IMR-90 (cell line): ENCODE data around the gene TMEM62. TPM values are rescaled to one million over a fixed set of nuclear protein-coding genes. Genes with fewer than 3 reads are reported as not detected.

ENCODE experiments used
- ATAC-seq: fragments of 200-7000 bp; cut with Tn5 transposase; 2 replicates; pipeline ENCODE4 v1.9.1; 2020; ENCODE audit warnings: low read depth, mild to moderate bottlenecking, moderate library complexity
- BruUV-seq: library from RNA; stranded (reverse); fragments of 400-500 nt; replicated peaks from 2 replicates; lab custom pipeline; 2021; lab: Mats Ljungman, UMichigan
- CTCF ChIA-PET: fragments of 300-600 bp; formaldehyde crosslinking; extraction: SDS; loops from one replicate; lab custom pipeline; 2021; ENCODE audit warnings: antibody characterized with exemption; lab: Yijun Ruan, JAX
- POLR2A ChIA-PET: fragments of 300-600 bp; sonication (Branson Sonifier 250); formaldehyde crosslinking; loops from one replicate; lab custom pipeline; 2022; ENCODE audit warnings: antibody characterized with exemption; ENCODE audit not compliant: unreplicated experiment; lab: Charles Lee
- DNase-seq: peaks from one replicate; pipeline ENCODE4 v3.0.0; 2013
- H2AFZ ChIP-seq: replicated peaks from 2 replicates; pipeline ENCODE3; 2013; ENCODE audit warnings: low read length, mild to moderate bottlenecking; ENCODE audit not compliant: poor library complexity
- H2AK5ac ChIP-seq: 2 replicates; pipeline ENCODE4 v1.6.1; 2013; ENCODE audit warnings: low read depth, low read length, inconsistent platforms
- H2AK9ac ChIP-seq: replicated peaks from 2 replicates; pipeline ENCODE3; 2013; ENCODE audit warnings: mild to moderate bottlenecking, low read depth, low read length, moderate library complexity; ENCODE audit not compliant: poor library complexity
- H2BK120ac ChIP-seq: 2 replicates; pipeline ENCODE4 v1.6.1; 2013; ENCODE audit warnings: low read depth, low read length, inconsistent platforms
- H2BK15ac ChIP-seq: 3 replicates; pipeline ENCODE4 v1.6.1; 2013; ENCODE audit warnings: low read depth, low read length, inconsistent platforms
- H2BK20ac ChIP-seq: 2 replicates; pipeline ENCODE4 v1.6.1; 2013; ENCODE audit warnings: low read depth, mild to moderate bottlenecking, inconsistent platforms, low read length, moderate library complexity
- H2BK5ac ChIP-seq: 2 replicates; pipeline ENCODE4 v1.6.1; 2013; ENCODE audit warnings: mild to moderate bottlenecking, low read depth, low read length, inconsistent platforms; ENCODE audit not compliant: poor library complexity, severe bottlenecking
- H3K14ac ChIP-seq: replicated peaks from 2 replicates; pipeline ENCODE4 v1.6.1; 2013; ENCODE audit warnings: low read depth, low read length, inconsistent platforms
- H3K18ac ChIP-seq: 2 replicates; pipeline ENCODE4 v1.6.1; 2013; ENCODE audit warnings: low read depth, low read length, control low read depth
- H3K23ac ChIP-seq: 2 replicates; pipeline ENCODE4 v1.6.1; 2013; ENCODE audit warnings: low read depth, low read length, inconsistent platforms
- H3K27ac ChIP-seq: 2 replicates; pipeline ENCODE4 v1.5.1; 2013; ENCODE audit warnings: mild to moderate bottlenecking, control low read depth, low read length; ENCODE audit not compliant: insufficient read depth
- H3K27me3 ChIP-seq: 2 replicates; pipeline ENCODE4 v1.6.1; 2013; ENCODE audit warnings: low read length; ENCODE audit not compliant: control insufficient read depth, insufficient read depth
- H3K36me3 ChIP-seq: 2 replicates; pipeline ENCODE4 v1.6.1; 2013; ENCODE audit warnings: low read length, mixed read lengths; ENCODE audit not compliant: control insufficient read depth, insufficient read depth
- H3K4ac ChIP-seq: 2 replicates; pipeline ENCODE4 v1.6.1; 2013; ENCODE audit warnings: low read depth, low read length, inconsistent platforms
- H3K4me1 ChIP-seq: 2 replicates; pipeline ENCODE4 v1.6.1; 2013; ENCODE audit warnings: low read length, mixed read lengths; ENCODE audit not compliant: control insufficient read depth, insufficient read depth
- H3K4me2 ChIP-seq: 2 replicates; pipeline ENCODE4 v1.6.1; 2013; ENCODE audit warnings: low read depth, mild to moderate bottlenecking, control low read depth, low read length, moderate library complexity
- H3K4me3 ChIP-seq: 2 replicates; pipeline ENCODE4 v1.5.1; 2013; ENCODE audit warnings: low read depth, mild to moderate bottlenecking, control low read depth, low read length, moderate library complexity; ENCODE audit not compliant: insufficient read depth
- H3K56ac ChIP-seq: 2 replicates; pipeline ENCODE4 v1.6.1; 2013; ENCODE audit warnings: low read length, inconsistent platforms; ENCODE audit not compliant: insufficient read depth; ENCODE audit errors: extremely low read depth
- H3K79me1 ChIP-seq, 2 experiments: 2 replicates each; pipeline ENCODE4 v1.6.1; 2013; ENCODE audit warnings: low read length in 2 of 2, inconsistent platforms in 1 of 2, low read depth in 1 of 2
- H3K9ac ChIP-seq: 2 replicates; pipeline ENCODE4 v1.6.1; 2013; ENCODE audit warnings: low read depth, low read length, control low read depth
- H3K9me1 ChIP-seq: 2 replicates; pipeline ENCODE4 v1.6.1; 2013; ENCODE audit warnings: low read length, inconsistent platforms; ENCODE audit not compliant: insufficient read depth
- H3K9me3 ChIP-seq: 2 replicates; pipeline ENCODE4 v1.6.1; 2013; ENCODE audit warnings: low read length; ENCODE audit not compliant: control insufficient read depth, insufficient read depth
- H4K20me1 ChIP-seq: 2 replicates; pipeline ENCODE4 v1.6.1; 2013; ENCODE audit warnings: low read length, inconsistent platforms; ENCODE audit not compliant: insufficient read depth
- H4K5ac ChIP-seq: 2 replicates; pipeline ENCODE4 v1.6.1; 2013; ENCODE audit warnings: mild to moderate bottlenecking, low read depth, low read length, control low read depth
- H4K8ac ChIP-seq, 2 experiments: 2 replicates each; pipeline ENCODE4 v1.6.1; 2013; ENCODE audit warnings: low read depth in 2 of 2, low read length in 2 of 2, control low read depth in 1 of 2, inconsistent platforms in 1 of 2
- H4K91ac ChIP-seq: 2 replicates; pipeline ENCODE4 v1.6.1; 2013; ENCODE audit warnings: low read depth, low read length, inconsistent platforms; ENCODE audit not compliant: insufficient read depth
- BHLHE40 ChIP-seq: fragments of 150-350 bp; IDR thresholded peaks from 2 replicates; pipeline ENCODE4 v1.6.1; 2016; ENCODE audit warnings: mild to moderate bottlenecking, low read depth, low read length
- CEBPB ChIP-seq: IDR thresholded peaks from 2 replicates; pipeline ENCODE4 v1.6.1; 2012; ENCODE audit warnings: low read depth, low read length, improper control_type of control experiment
- CHD1 ChIP-seq: IDR thresholded peaks from 2 replicates; pipeline ENCODE4 v1.6.1; 2012; ENCODE audit warnings: low read depth, low read length, improper control_type of control experiment
- CTCF ChIP-seq: conservative IDR thresholded peaks from 2 replicates; pipeline ENCODE4 v1.5.1; 2012; ENCODE audit warnings: mild to moderate bottlenecking, low read depth, low read length, improper control_type of control experiment
- ELK1 ChIP-seq: fragments of 150-350 bp; IDR thresholded peaks from 2 replicates; pipeline ENCODE4 v1.6.1; 2016; ENCODE audit warnings: low read depth, mild to moderate bottlenecking, low read length, moderate library complexity, borderline replicate concordance
- FOS ChIP-seq: fragments of 150-350 bp; IDR thresholded peaks from 2 replicates; pipeline ENCODE4 v1.6.1; 2016; ENCODE audit warnings: low read depth, low read length
- MAFK ChIP-seq: IDR thresholded peaks from 2 replicates; pipeline ENCODE4 v1.6.1; 2012; ENCODE audit warnings: low read depth, low read length, improper control_type of control experiment
- MXI1 ChIP-seq: IDR thresholded peaks from 2 replicates; pipeline ENCODE4 v1.6.1; 2012; ENCODE audit warnings: low read depth, mild to moderate bottlenecking, low read length, moderate library complexity, borderline replicate concordance
- NFE2L2 ChIP-seq: fragments of 150-350 bp; IDR thresholded peaks from 2 replicates; pipeline ENCODE4 v1.6.1; 2016; ENCODE audit warnings: low read depth, mild to moderate bottlenecking, low read length
- POLR2A ChIP-seq: IDR thresholded peaks from 2 replicates; pipeline ENCODE4 v1.6.1; 2012; ENCODE audit warnings: mild to moderate bottlenecking, low read depth, low read length
- RAD21 ChIP-seq: IDR thresholded peaks from 2 replicates; pipeline ENCODE4 v1.6.1; 2012; ENCODE audit warnings: low read length, improper control_type of control experiment
- RCOR1 ChIP-seq: IDR thresholded peaks from 2 replicates; pipeline ENCODE4 v1.6.1; 2012; ENCODE audit warnings: mild to moderate bottlenecking, low read length, improper control_type of control experiment; ENCODE audit not compliant: insufficient replicate concordance
- RFX5 ChIP-seq: IDR thresholded peaks from 2 replicates; pipeline ENCODE4 v1.8.0; 2012; ENCODE audit warnings: low read depth, mild to moderate bottlenecking, low read length, moderate library complexity
- SMC3 ChIP-seq: fragments of 150-350 bp; IDR thresholded peaks from 2 replicates; pipeline ENCODE4 v1.6.1; 2016; ENCODE audit warnings: low read depth, mild to moderate bottlenecking, antibody characterized with exemption, low read length, moderate library complexity
- USF2 ChIP-seq: fragments of 150-350 bp; IDR thresholded peaks from 2 replicates; pipeline ENCODE4 v1.6.1; 2017; ENCODE audit warnings: mild to moderate bottlenecking, antibody characterized with exemption, low read length, low read depth
- WGBS, 2 experiments: methylation state at CpG; one replicate each; pipeline versions ENCODE4 v1.1.5 to v1.1.7; 2013; ENCODE audit warnings: missing lambda C conversion rate in 2 of 2; ENCODE audit not compliant: insufficient read length in 1 of 2; ENCODE audit errors: extremely low coverage in 2 of 2; 5-methylcytosine and 5-hydroxymethylcytosine counted together
- dilution Hi-C: fragments of 300-500 bp; cut with HindIII; formaldehyde crosslinking; loops from one replicate; pipeline ENCODE4 v1.14.3; 2018; ENCODE audit warnings: low sequenced_read_pairs; ENCODE audit not compliant: unreplicated experiment
- in situ Hi-C: fragments of 300-500 bp; cut with MboI; formaldehyde crosslinking; loops from 3 replicates; pipeline ENCODE4 v1.14.3; 2019; ENCODE audit warnings: low sequenced_read_pairs, inconsistent platforms, mixed read lengths
- intact Hi-C: fragments of 100-400 bp; cut with micrococcal nuclease; formaldehyde crosslinking; loops from 2 replicates; pipeline ENCODE4 v1.10.0; 2022
- polyA plus RNA-seq, 3 experiments: library from polyadenylated mRNA; depleted of rRNA; stranded (reverse); fragments of >200 nt; gene quantifications; 2 replicates each; pipeline ENCODE4 v1.2.3, GENCODE V29; 2012; ENCODE audit warnings: low replicate concordance in 1 of 3
- total RNA-seq: library from RNA; depleted of rRNA; stranded (reverse); fragments of >200 nt; gene quantifications from 2 replicates; pipeline ENCODE4 v1.2.3, GENCODE V29; 2012

TMEM62 gene
- total and polyA plus RNA-seq, 2 of the 4 experiments (the other 2 are of a cell fraction): 3.7 to 5.6 TPM

- no peak overlapping the region for H3K27ac ChIP-seq
- no peak overlapping the region for H2BK20ac ChIP-seq
- no peak overlapping the region for H3K14ac ChIP-seq
- no peak overlapping the region for H3K9ac ChIP-seq
- H3K9me1 ChIP-seq: no peaks in the 10 kb centered on the region
- no peaks in the 10 kb centered on the region for H3K79me1 ChIP-seq
- TF ChIP-seq CHD1 (no peak), SMC3 (no peak), CEBPB (no peak), CTCF (no peak), MXI1 (no peak), RAD21 (no peak), POLR2A (no peak), MAFK (no peak), RCOR1 (no peak), USF2 (no peak), RFX5 (no peak), NFE2L2 (no peak), FOS (no peak), ELK1 (no peak), BHLHE40 (no peak)
- H3K4me2 ChIP-seq: no peak overlapping the region
- H4K8ac ChIP-seq: no peak overlapping the region
- H3K4me1 ChIP-seq: no peaks in the 10 kb centered on the region
- intact Hi-C loops (no loop called here), in situ Hi-C loops (no loop called here), dilution Hi-C loops (no loop called here)
- no peak overlapping the region for H3K18ac ChIP-seq
- no peak overlapping the region for H3K23ac ChIP-seq
- no peak overlapping the region for H3K56ac ChIP-seq
- no peaks in the 10 kb centered on the region for H3K9me3 ChIP-seq
- H3K27me3 ChIP-seq: no peaks in the 10 kb centered on the region; the same call in 1 of the 2 replicates
- ChIA-PET CTCF (no interaction called here), POLR2A (no interaction called here)
- no CpG with 5 or more reads among the region's 3 CpGs for WGBS, 2 experiments
- no peak overlapping the region for H3K4me3 ChIP-seq
- no peaks in the 10 kb centered on the region for H3K36me3 ChIP-seq
- H4K20me1 ChIP-seq: no peaks in the 10 kb centered on the region
- H2BK120ac ChIP-seq: no peak overlapping the region
- no TSS peak for BruUV-seq
- H4K91ac ChIP-seq: no peak overlapping the region
- H2AK5ac ChIP-seq: no peak overlapping the region
- DNase-seq: no peak
- no peak overlapping the region for H2AK9ac ChIP-seq
- no peak overlapping the region for H4K5ac ChIP-seq
- H2AFZ ChIP-seq: no peak overlapping the region
- no peak overlapping the region for H3K4ac ChIP-seq
- ATAC-seq: no peak
- H2BK5ac ChIP-seq: no peak overlapping the region
- no peak overlapping the region for H2BK15ac ChIP-seq
Measured at GRCh38 chr15:43111354-43111753, 22.0 kb upstream of the TMEM62 start.
